GM12878 (cell line): ENCODE measurements around the gene AP1G2.

Source experiments
- CBX5 ChIP-seq: sonication (generic); IDR thresholded peaks from 2 replicates; pipeline ENCODE4 v1.6.1; 2016; ENCODE audit warnings: low read depth, moderate library complexity, mild to moderate bottlenecking, inconsistent platforms
- CREB1 ChIP-seq: IDR thresholded peaks from 2 replicates; pipeline ENCODE4 v1.6.1; 2012; ENCODE audit warnings: low read depth, mild to moderate bottlenecking, inconsistent platforms
- ETV6 ChIP-seq, 2 experiments: fragments of 450-650 bp in 1 of 2; IDR thresholded peaks in 1 of 2; conservative IDR thresholded peaks in 1 of 2; 2 replicates each; pipeline ENCODE4 v1.6.1; 2014; ENCODE audit warnings: antibody characterized with exemption in 1 of 2, borderline replicate concordance in 1 of 2, low read depth in 1 of 2, mild to moderate bottlenecking in 1 of 2, moderate library complexity in 1 of 2
- GABPA ChIP-seq: IDR thresholded peaks from 2 replicates; pipeline ENCODE4 v1.6.1; 2014; ENCODE audit warnings: antibody characterized with exemption, low read depth, mild to moderate bottlenecking, inconsistent platforms
- JUND ChIP-seq: IDR thresholded peaks from 2 replicates; pipeline ENCODE4 v1.6.1; 2012; ENCODE audit warnings: low read depth, mild to moderate bottlenecking, low read length, improper control_type of control experiment, moderate library complexity
- MXI1 ChIP-seq: fragments of 150-350 bp; IDR thresholded peaks from 2 replicates; pipeline ENCODE4 v1.6.1; 2011; ENCODE audit warnings: low read depth, mild to moderate bottlenecking, inconsistent platforms, low read length, improper control_type of control experiment
- NBN ChIP-seq: fragments of 450-650 bp; IDR thresholded peaks from 2 replicates; pipeline ENCODE4 v1.6.1; 2016
- POLR2AphosphoS5 ChIP-seq: IDR thresholded peaks from 2 replicates; pipeline ENCODE4 v1.6.1; 2011; ENCODE audit warnings: mild to moderate bottlenecking, low read length, inconsistent platforms
- ZNF622 ChIP-seq: fragments of 450-650 bp; IDR thresholded peaks from 2 replicates; pipeline ENCODE4 v1.6.1; 2017; ENCODE audit warnings: mild to moderate bottlenecking, inconsistent platforms
- TF ChIP-seq, protein P1 (sequence below): IDR thresholded peaks from 2 replicates; pipeline ENCODE4 v1.6.1; 2011; ENCODE audit warnings: low read depth, low read length, improper control_type of control experiment, borderline replicate concordance
- TF ChIP-seq, protein P2 (sequence below), 3 experiments: IDR thresholded peaks in 2 of 3; conservative IDR thresholded peaks in 1 of 3; 2 replicates each; pipeline ENCODE4 v1.5.1; 2011; ENCODE audit warnings: low read depth in 3 of 3, low read length in 3 of 3, mild to moderate bottlenecking in 3 of 3, control low read depth in 2 of 3, moderate library complexity in 2 of 3, inconsistent platforms in 1 of 3, mixed read lengths in 1 of 3; ENCODE audit not compliant: control insufficient read depth in 2 of 3, insufficient read depth in 1 of 3; ENCODE audit errors: extremely low read depth in 1 of 3
- TF ChIP-seq, protein P3 (sequence below): fragments of 450-650 bp; IDR thresholded peaks from 2 replicates; pipeline ENCODE4 v1.6.1; 2016; ENCODE audit warnings: mild to moderate bottlenecking
- TF ChIP-seq, protein P4 (sequence below): IDR thresholded peaks from 2 replicates; pipeline ENCODE4 v1.6.1; 2012; ENCODE audit warnings: low read length, inconsistent platforms
- TF ChIP-seq, protein P5 (sequence below): fragments of 450-650 bp; IDR thresholded peaks from 2 replicates; pipeline ENCODE4 v1.6.1; 2018; ENCODE audit warnings: mild to moderate bottlenecking, low read depth, moderate library complexity; ENCODE audit not compliant: partially characterized antibody

DNA sequence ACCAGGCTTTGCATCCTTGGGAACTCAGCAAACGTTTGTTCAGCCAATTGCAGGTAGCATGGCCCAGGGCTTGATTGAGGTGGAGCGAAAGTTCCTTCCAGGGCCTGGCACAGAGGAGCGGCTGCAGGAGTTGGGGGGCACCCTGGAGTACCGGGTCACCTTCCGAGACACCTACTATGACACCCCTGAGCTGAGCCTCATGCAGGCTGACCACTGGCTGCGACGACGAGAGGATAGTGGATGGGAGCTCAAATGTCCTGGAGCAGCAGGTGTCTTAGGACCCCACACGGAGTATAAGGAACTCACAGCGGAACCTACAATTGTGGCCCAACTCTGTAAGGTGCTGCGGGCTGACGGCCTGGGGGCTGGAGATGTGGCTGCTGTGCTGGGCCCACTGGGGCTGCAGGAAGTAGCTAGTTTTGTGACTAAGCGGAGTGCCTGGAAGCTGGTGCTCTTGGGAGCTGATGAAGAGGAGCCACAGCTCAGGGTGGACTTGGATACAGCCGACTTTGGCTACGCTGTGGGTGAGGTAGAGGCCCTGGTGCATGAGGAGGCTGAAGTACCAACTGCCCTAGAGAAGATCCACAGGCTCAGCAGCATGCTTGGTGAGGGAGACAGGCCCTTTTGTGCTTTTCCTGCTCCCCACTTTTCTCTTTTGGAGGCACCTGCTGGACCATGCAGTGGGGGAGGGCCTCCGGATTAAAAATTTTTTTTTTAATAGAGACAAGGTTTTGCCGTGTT, 10.7 kb downstream of the AP1G2 start:
- TF ChIP-seq CREB1 = no peak
- peak; percentile 40; the same call in 1 of the 2 replicates for TF ChIP-seq POLR2AphosphoS5
- no peak for TF ChIP-seq GABPA
- no peak for TF ChIP-seq JUND
- no peak for TF ChIP-seq MXI1
- TF ChIP-seq ZNF622 = no peak
- TF ChIP-seq, protein P1, sequence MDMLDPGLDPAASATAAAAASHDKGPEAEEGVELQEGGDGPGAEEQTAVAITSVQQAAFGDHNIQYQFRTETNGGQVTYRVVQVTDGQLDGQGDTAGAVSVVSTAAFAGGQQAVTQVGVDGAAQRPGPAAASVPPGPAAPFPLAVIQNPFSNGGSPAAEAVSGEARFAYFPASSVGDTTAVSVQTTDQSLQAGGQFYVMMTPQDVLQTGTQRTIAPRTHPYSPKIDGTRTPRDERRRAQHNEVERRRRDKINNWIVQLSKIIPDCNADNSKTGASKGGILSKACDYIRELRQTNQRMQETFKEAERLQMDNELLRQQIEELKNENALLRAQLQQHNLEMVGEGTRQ = no peak
- TF ChIP-seq ETV6 (conservative IDR thresholded peaks at IDR 0.05 in 1 of 2, IDR thresholded peaks at IDR 0.05 in 1 of 2; ENCODE audit: borderline replicate concordance in 1 of 2, low read depth in 1 of 2) = no peak
- TF ChIP-seq, protein P2, sequence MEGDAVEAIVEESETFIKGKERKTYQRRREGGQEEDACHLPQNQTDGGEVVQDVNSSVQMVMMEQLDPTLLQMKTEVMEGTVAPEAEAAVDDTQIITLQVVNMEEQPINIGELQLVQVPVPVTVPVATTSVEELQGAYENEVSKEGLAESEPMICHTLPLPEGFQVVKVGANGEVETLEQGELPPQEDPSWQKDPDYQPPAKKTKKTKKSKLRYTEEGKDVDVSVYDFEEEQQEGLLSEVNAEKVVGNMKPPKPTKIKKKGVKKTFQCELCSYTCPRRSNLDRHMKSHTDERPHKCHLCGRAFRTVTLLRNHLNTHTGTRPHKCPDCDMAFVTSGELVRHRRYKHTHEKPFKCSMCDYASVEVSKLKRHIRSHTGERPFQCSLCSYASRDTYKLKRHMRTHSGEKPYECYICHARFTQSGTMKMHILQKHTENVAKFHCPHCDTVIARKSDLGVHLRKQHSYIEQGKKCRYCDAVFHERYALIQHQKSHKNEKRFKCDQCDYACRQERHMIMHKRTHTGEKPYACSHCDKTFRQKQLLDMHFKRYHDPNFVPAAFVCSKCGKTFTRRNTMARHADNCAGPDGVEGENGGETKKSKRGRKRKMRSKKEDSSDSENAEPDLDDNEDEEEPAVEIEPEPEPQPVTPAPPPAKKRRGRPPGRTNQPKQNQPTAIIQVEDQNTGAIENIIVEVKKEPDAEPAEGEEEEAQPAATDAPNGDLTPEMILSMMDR (IDR thresholded peaks at IDR 0.05 in 2 of 3, conservative IDR thresholded peaks at IDR 0.05 in 1 of 3; ENCODE audit: control insufficient read depth in 2 of 3, extremely low read depth in 1 of 3, insufficient read depth in 1 of 3, low read depth in 3 of 3, low read length in 3 of 3) = no peak
- TF ChIP-seq, protein P3, sequence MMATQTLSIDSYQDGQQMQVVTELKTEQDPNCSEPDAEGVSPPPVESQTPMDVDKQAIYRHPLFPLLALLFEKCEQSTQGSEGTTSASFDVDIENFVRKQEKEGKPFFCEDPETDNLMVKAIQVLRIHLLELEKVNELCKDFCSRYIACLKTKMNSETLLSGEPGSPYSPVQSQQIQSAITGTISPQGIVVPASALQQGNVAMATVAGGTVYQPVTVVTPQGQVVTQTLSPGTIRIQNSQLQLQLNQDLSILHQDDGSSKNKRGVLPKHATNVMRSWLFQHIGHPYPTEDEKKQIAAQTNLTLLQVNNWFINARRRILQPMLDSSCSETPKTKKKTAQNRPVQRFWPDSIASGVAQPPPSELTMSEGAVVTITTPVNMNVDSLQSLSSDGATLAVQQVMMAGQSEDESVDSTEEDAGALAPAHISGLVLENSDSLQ = no peak
- TF ChIP-seq NBN = no peak
- TF ChIP-seq, protein P4, sequence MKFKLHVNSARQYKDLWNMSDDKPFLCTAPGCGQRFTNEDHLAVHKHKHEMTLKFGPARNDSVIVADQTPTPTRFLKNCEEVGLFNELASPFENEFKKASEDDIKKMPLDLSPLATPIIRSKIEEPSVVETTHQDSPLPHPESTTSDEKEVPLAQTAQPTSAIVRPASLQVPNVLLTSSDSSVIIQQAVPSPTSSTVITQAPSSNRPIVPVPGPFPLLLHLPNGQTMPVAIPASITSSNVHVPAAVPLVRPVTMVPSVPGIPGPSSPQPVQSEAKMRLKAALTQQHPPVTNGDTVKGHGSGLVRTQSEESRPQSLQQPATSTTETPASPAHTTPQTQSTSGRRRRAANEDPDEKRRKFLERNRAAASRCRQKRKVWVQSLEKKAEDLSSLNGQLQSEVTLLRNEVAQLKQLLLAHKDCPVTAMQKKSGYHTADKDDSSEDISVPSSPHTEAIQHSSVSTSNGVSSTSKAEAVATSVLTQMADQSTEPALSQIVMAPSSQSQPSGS = no peak
- TF ChIP-seq, protein P5, sequence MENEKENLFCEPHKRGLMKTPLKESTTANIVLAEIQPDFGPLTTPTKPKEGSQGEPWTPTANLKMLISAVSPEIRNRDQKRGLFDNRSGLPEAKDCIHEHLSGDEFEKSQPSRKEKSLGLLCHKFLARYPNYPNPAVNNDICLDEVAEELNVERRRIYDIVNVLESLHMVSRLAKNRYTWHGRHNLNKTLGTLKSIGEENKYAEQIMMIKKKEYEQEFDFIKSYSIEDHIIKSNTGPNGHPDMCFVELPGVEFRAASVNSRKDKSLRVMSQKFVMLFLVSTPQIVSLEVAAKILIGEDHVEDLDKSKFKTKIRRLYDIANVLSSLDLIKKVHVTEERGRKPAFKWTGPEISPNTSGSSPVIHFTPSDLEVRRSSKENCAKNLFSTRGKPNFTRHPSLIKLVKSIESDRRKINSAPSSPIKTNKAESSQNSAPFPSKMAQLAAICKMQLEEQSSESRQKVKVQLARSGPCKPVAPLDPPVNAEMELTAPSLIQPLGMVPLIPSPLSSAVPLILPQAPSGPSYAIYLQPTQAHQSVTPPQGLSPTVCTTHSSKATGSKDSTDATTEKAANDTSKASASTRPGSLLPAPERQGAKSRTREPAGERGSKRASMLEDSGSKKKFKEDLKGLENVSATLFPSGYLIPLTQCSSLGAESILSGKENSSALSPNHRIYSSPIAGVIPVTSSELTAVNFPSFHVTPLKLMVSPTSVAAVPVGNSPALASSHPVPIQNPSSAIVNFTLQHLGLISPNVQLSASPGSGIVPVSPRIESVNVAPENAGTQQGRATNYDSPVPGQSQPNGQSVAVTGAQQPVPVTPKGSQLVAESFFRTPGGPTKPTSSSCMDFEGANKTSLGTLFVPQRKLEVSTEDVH = no peak
- TF ChIP-seq CBX5 = no peak
